ENCODE measurements around the gene CACNB4. TPM values are rescaled to one million over a fixed set of nuclear protein-coding genes. Genes with fewer than 3 reads are reported as not detected.

The CACNB4 gene
- total and polyA plus RNA-seq, 10 of the 15 experiments (the other 5 are each of a cell fraction or from before 2014, with no cell fraction given): 2.0 to 21.6 (median 9.3) TPM

DNA sequence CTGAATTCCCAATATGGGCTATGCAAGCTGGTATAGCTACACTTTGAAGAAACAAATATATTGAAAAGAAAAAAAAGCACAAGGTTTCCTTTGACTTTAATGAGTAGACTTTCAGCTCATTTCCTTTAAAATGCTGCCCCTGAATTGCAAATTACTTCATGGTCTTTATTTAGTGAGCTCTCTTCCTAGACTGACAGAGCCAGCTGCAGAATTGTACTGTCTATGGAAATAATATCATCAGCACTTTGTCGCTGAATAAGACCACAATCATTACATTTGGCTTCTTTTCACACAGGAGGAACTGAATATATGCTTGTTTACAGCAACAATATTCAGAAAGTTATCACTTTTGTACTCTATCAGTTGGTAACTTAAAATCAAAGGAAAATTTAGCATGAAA lies 312.4 kb downstream of the CACNB4 start (continued):
- TF ChIP-seq ZBED1 (IDR thresholded peaks at IDR 0.05; ENCODE audit: borderline replicate concordance) (no peak), ATF7 (IDR thresholded peaks at IDR 0.05; ENCODE audit: low read depth) (no peak), EED (IDR thresholded peaks at IDR 0.05; ENCODE audit: low read depth) (no peak), BHLHE40 (IDR thresholded peaks at IDR 0.05; ENCODE audit: borderline replicate concordance in 1 of 2, low read depth in 2 of 2, low read length in 1 of 2) (no peak), FOXM1 (IDR thresholded peaks at IDR 0.05; ENCODE audit: low read depth, low read length) (no peak)
- TF ChIP-seq, protein P1, sequence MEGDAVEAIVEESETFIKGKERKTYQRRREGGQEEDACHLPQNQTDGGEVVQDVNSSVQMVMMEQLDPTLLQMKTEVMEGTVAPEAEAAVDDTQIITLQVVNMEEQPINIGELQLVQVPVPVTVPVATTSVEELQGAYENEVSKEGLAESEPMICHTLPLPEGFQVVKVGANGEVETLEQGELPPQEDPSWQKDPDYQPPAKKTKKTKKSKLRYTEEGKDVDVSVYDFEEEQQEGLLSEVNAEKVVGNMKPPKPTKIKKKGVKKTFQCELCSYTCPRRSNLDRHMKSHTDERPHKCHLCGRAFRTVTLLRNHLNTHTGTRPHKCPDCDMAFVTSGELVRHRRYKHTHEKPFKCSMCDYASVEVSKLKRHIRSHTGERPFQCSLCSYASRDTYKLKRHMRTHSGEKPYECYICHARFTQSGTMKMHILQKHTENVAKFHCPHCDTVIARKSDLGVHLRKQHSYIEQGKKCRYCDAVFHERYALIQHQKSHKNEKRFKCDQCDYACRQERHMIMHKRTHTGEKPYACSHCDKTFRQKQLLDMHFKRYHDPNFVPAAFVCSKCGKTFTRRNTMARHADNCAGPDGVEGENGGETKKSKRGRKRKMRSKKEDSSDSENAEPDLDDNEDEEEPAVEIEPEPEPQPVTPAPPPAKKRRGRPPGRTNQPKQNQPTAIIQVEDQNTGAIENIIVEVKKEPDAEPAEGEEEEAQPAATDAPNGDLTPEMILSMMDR (IDR thresholded peaks at IDR 0.05 in 2 of 3, conservative IDR thresholded peaks at IDR 0.05 in 1 of 3; ENCODE audit: control insufficient read depth in 2 of 3, extremely low read depth in 1 of 3, insufficient read depth in 1 of 3, low read depth in 3 of 3, low read length in 3 of 3): no peak

DNA sequence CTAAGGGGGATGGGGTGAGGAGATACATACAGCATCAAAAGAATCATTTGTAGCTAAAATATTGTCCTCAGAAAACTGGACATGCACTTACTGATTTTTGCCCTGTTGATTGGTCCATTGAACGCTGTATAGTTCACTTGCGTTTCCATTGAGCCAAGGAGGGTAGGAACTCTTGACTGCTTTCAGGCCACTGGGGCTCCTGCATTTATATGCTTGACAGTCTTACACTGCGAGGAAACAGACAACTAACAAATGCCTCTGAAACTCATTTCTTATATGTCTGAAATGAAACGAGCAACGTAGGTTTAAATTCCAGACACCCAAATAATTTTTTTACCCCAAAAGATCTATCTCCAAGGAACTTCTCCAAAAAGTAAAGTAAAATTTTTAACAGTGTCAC lies 312.8 kb downstream of the CACNB4 start:
- in situ Hi-C loops (cut with MboI) (no loop called here), intact Hi-C loops (cut with micrococcal nuclease; ENCODE audit: unreplicated experiment) (no loop called here)
- ChIA-PET SMC1A (ENCODE audit: uncharacterized antibody, unreplicated experiment) (interaction anchor here (0.9 to 1.8 kb wide), 4 partner anchors 13 to 69 kb away, joined by 3 to 5 read pairs (median 4); no protein-coding TSS in a partner anchor), POLR2A (no interaction called here), CTCF (no interaction called here), RAD21 (ENCODE audit: unreplicated experiment) (no interaction called here)
- Histone ChIP-seq H3K4me1 (ENCODE audit: control insufficient read depth, insufficient read depth, low read length) (no peaks in the 10 kb centered on the region), H3K9me3 (replicated peaks; ENCODE audit: control insufficient read depth, insufficient read depth, low read length) (no peaks in the 10 kb centered on the region), H3K4me2 (ENCODE audit: control insufficient read depth, insufficient read depth) (no peak overlapping the region), H2AFZ (ENCODE audit: control insufficient read depth, low read depth, low read length) (no peak overlapping the region), H3K27me3 (replicated peaks in 1 of 2; ENCODE audit: control insufficient read depth in 2 of 2, insufficient read depth in 2 of 2, low read length in 1 of 2) (no peaks in the 10 kb centered on the region), H3K79me2 (ENCODE audit: control insufficient read depth, insufficient read depth, low read length) (no peaks in the 10 kb centered on the region), H3K4me3 (no peak overlapping the region), H4K20me1 (ENCODE audit: control insufficient read depth, insufficient read depth) (no peaks in the 10 kb centered on the region), H3K36me3 (ENCODE audit: control insufficient read depth in 2 of 2, insufficient read depth in 2 of 2, low read length in 1 of 2) (peaks cover 0 to 7% of the 10 kb centered on the region in 2 experiments; a peak in 3 of 4 replicates), H3K9ac (ENCODE audit: control insufficient read depth, insufficient read depth, low read length) (no peak overlapping the region), H3K27ac (ENCODE audit: control insufficient read depth, insufficient read depth) (no peak overlapping the region)
- 98% methylated on average over 5 of the region's 5 CpGs for WGBS (ENCODE audit: insufficient coverage, insufficient replicate concordance, low lambda C conversion rate, missing lambda C conversion rate)
- TF ChIP-seq NFIC (IDR thresholded peaks at IDR 0.05; ENCODE audit: low read depth, low read length): no peak
- TF ChIP-seq RAD21 (IDR thresholded peaks at IDR 0.05; ENCODE audit: insufficient read depth, low read depth, low read length): no peak
- TF ChIP-seq POLR2AphosphoS5 (IDR thresholded peaks at IDR 0.05; ENCODE audit: low read length): no peak
- TF ChIP-seq, protein P2, sequence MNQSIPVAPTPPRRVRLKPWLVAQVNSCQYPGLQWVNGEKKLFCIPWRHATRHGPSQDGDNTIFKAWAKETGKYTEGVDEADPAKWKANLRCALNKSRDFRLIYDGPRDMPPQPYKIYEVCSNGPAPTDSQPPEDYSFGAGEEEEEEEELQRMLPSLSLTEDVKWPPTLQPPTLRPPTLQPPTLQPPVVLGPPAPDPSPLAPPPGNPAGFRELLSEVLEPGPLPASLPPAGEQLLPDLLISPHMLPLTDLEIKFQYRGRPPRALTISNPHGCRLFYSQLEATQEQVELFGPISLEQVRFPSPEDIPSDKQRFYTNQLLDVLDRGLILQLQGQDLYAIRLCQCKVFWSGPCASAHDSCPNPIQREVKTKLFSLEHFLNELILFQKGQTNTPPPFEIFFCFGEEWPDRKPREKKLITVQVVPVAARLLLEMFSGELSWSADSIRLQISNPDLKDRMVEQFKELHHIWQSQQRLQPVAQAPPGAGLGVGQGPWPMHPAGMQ (IDR thresholded peaks at IDR 0.05; ENCODE audit: borderline replicate concordance): no peak
- no peak for FAIRE-seq
- DNase-seq (ENCODE audit: low read depth, low spot score): no peak
- BruUV-seq (replicated peaks): no TSS peak
- ATAC-seq: no peak
